GM19240 (cell line): Measurements from ENCODE around the gene SPG11.
"Not testable (repeated sequence)": the region's sequence is repeated elsewhere in the genome, so short reads cannot be mapped to it uniquely, and the experiment has no call there.

Source experiments
- DNase-seq: peaks from one replicate; pipeline ENCODE4 v3.0.0; 2011; ENCODE audit warnings: low spot score; ENCODE audit not compliant: insufficient read length

Gene SPG11

DNA sequence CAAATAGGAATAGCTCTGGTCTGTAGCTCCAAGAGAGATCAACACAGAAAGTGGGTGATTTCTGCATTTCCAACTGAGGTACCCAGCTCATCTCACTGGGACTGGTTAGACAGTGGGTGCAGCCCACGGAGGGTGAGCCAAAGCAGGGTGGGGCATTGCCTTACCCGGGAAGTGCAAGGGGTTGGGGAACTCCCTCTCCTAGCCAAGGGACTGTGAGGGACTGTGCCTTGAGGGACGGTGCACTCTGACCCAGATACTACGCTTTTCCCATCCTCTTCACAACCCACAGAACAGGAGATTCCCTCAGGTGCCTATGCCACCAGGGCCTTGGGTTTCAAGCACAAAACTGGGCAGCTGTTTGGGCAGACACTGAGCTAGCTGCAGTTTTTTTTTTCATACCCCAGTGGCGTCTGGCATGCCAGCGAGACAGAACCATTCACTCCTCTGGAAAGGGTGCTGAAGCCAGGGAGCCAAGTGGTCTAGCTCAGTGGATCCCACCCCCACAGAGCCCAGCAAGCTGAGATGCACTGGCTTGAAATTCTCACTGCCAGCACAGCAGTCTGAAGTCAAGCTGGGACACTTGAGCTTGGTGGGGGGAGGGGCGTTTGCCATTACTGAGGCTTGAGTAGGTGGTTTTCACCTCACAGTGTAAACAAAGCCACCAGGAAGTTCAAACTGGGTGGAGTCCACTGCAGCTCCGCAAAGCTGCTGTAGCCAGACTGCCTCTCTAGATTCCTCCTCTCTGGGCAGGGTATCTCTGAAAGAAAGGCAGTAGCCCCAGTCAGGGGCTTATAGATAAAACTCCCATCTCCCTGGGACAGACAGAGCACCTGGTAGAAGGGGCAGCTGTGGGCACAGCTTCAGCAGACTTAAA, 19.6 kb upstream of the SPG11 start:
- not testable (repeated sequence) for DNase-seq

DNA sequence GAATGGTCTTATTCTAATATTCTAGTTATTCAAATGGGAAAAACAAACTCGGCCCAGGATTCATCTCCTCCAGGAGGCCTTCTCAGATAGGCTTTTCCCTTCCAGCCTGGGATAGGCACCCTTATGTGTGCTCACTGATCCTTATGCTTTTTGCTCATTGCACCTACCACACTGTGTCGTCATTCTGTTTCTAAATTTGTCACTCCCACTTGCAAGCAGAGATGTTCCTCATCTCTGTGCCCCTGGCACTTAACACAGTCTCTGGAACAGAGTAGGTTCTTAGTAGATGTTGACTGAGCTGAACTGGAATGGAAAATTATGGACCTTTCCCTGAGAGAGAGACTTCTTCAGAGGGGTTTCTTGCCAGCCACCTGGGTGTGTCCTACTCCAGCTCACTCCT, 18.7 kb upstream of the SPG11 start:
- no peak for DNase-seq

DNA sequence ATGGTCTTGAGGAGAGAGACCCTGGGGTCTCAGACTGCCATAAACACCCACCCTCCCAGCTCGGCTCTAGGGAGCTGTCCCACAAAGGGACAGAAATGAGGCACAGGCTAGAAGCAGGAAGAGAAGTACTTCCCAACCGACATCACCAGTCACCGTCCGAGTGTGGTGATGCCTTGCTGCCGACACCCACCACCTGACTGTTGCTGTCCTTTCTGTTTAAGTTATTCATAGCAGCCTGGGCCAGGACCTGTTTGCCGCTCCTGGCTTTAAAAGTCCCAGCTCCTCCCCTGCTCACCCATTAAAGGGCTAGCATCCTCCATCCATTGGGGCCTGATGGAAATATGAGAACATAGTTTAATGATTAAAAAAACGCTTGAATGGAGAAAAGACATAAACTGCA, 13.2 kb upstream of the SPG11 start:
- DNase-seq = no peak

DNA sequence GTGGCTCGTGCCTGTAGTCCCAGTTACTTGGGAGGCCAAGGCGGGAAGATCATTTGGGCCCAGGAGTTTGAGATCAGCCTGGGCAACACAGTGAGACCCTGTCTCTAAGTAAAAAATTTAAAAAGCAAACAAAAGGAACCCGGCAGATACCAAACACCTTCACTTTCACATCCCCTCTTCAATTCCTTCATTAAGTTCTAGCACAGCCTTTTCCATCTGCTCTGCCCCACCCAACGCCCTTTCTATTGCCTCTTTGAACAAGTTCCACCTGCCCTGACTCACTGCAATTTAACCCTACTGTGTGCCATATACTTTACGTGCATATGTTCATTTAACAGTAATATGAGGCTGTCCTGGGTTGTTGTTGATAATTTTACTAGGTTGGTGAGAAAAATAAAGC, 12.4 kb upstream of the SPG11 start:
- no peak for DNase-seq

DNA sequence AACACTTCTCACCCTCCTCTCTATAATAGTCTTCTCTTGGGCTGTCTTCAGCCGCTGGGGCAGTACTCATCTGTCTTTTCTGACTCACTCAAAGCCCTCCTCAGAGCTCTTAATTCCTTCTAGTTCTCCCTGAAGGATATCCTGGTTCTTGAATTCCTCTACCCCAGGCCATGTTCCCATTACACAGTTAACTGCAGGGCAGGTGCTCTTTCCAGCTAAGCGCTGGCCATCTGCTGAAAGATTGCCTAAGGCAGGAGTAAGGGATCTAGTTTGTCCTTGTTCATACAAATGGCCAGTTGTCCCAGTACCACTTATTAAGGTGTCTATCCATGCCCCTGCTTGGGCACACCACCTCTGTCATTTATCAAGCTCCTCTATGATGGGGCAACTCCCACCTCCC, 10.2 kb upstream of the SPG11 start:
- no peak for DNase-seq

DNA sequence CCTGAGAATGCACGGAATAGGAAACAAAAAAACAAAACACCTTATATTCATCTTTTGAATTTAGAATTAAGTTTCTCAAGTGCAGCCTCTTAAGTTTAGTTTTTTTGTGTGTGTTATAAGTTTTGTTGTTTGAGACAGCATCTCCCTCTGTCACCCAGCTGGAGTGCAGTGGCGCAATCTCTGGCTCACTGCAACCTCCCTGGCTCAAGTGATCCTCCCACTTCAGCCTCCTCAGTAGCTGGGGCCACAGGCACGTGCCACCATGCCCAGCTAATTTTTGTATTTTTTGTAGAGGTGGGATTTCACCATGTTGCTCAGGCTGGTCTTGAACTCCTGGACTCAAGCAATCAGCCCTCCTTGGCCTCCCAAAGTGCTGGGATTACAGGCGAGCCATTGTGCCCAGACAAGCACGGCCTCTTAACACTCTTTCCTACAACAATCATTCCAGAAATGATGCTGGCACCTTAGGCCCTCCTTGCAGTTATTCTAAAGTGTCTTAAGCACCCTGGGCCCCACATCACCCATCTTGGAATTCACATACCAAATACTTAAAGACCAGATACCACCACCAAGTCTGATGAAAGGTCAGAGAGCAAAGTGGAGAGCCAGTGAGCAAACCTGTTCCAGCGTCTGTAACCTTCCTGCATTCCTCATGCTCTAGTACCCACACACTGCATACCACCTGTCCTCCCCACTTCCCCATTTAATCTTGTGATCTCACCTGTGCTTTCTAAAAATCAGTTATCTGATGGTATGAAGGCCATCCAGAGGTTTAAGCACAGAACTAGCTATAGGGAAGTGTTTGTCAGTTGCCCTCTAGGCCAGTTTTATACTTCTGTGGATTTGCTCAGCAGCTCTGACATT, 6.9 kb upstream of the SPG11 start:
- DNase-seq = no peak

DNA sequence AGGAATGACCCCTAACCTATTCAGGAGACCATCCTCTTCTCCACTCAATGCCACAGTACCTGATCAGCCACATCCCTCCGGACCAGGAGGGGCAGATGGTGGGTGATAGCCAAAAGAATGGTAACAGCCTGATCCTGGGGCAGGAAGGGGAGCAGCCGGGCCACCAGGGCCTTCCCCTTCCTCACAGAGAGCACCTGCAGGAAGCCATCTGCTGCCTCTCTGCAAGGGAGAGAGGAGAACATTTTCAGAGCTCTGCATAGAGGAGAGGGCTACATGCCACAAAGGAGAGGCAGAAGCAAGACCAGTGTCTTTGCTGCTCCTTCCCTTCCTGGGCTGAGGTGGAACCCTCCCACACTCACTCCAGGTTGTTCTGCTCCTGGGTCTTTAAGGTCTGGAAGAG, 5.5 kb upstream of the SPG11 start:
- no peak for DNase-seq

DNA sequence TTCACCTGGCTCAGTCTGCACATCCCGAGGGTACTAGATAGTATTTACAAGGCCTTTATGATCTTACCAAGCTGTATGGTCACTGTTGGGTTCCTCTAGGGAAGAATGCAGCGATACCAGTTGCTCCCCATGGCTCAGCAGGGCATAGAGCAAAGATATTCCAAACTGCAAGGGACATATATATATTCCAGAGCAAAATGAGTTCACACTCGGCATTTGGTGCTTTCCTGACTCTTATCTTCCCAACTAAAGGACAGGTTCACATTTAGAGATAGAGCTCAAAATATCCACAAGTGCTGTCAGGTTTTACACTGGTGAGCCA, 3.5 kb upstream of the SPG11 start:
- no peak for DNase-seq

DNA sequence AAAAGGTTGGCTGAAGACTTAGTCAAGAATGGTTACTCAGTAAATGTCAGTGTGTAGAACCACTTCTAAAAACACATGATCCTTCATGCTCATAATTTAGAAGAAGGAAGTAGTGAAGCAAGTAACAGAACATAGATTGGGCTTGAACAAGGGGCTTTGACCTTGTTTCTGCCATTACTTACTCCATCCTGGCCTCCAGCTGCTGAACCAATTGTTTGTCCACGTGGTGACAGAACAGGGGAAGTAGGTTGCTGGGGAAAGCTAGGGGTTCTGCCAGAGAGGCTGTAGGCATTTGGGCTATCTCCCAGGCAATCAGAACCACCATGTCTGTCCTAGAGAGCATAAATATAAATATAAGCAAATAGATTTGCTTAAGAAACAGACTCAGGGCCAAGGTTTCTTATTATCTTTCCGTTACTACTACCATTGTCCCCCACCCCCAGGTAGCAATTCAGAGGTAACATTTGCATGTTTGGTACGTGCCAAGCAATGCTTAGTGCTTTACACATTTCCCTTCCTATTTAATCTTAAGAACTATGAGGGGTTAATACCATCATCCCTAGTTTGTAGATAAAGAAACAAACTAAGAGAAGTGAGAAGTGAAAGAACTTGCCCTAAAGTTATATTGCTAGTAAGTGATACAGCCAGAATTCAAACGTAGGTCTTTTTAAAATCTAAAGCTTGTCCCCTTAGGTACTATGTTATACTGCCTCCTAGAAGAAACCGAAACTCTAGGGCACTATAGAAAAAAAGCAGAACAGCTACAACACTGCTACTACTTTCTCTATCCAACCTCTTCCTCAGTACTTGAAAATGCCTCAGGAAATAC, 3.0 kb upstream of the SPG11 start:
- no peak for DNase-seq

DNA sequence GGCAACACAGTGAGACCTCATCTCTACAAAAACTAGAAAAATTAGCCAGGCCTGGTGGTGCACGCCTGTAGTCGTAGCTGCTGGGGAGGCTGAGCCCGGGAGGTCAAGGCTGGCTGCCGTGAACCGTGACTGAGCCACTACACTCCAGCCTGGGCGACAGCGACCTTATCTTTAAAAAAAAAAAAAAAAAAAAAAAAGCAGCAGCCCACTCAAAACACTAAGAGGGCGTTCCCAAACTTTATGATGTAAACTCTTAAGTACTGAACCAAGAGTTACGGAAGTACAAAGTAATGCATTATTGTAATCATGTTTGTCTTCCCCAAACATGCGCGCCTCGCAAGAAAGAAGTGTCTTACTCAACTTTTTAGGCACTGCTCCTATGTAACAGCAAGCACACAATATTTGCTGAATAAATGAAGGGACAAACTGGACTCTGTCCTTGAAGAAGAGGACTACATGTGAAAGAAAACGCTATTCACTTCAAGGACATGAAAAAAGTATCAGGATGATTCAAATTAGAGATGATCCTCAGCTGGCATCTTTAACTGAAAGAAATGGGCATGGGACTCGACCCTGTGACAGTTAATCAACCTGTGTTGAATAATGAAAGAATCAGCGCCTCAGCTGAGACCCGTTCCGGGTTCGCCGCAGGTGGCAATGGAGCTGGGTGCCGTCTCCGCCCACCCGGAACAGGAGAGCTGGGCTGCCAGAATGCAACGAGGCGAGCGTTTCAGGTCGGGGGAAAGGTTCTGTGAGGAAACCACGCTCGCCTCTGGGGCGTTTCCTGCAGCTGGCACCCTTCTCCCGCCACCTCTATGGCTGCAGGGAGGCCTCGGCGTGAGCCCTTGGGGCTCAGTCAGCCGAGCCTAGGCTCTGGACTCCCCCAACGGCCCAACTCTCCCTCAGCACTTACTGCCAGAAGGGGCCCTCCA, 718 bp downstream of the SPG11 start:
- DNase-seq = no peak

DNA sequence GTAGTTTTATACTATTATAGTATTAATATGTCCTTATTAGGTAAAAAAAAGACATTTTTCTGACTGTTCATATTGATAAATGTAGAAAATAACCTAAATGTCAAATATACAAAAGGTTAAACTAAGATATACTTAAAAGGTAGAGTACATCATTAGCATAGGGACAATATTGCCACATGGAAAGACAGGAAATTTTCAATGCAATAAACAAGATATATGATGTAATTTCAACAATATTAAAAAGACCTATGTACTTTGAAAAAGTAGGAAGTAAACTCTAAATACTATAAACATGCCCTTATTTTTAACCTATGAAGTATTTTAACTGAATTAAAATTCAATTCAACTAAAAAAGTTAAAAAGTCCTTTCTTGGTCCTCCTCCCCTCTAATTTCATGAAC, 1.9 kb downstream of the SPG11 start:
- DNase-seq = no peak

DNA sequence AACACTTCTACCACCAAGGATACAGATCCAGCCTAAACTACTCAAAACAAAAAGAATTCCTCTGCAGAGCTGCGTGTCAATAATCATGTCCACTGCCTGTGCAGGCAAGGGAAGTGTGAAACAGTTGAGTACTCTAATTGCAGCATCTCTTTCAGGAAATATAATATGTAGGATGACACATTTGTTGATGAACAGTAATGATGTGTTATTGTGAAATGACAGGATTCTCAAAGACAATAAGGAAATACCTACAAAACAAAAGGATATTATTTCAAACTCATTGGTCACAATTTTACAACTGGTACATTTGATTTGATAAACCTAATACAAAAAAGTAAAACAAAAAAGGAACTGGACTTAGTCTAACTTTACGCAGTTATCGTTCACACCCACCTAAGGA, 4.4 kb downstream of the SPG11 start:
- no peak for DNase-seq

DNA sequence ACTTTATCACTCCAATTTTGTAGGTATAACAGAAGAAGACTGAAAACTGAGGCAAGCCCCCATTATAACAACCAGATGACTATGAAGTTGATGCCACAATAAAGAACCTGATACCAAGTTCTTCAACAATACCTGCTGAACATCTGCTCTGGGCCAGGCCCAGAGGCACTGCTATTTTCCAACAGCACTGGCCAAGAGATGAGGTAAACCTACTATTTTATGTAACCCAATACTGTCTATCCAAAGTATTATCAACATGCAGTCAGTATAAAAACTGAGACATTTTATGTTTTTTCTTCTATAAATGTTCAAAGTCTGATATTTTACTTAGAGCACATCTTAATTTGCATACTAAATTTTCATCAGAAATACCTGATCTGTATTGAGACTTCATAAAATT, 6.1 kb downstream of the SPG11 start:
- no peak for DNase-seq

DNA sequence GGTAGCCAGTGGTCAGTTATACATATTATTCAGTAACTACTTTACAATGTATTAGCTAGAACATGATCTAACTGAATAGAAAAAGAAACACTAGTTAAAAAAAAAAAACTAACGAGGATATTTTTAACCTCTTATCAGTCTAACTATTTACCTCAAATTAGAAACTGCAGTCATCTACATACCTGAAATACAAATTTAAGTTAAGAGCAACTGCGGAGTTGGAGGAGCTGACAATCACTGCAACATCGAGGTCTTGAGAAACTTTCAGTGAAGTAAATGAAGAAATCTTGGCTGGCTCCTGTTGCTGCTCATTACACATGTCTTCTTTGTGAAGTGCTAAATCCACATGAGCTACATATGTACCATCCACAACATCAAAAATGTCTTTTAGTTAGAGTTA, 6.5 kb downstream of the SPG11 start:
- DNase-seq = no peak

DNA sequence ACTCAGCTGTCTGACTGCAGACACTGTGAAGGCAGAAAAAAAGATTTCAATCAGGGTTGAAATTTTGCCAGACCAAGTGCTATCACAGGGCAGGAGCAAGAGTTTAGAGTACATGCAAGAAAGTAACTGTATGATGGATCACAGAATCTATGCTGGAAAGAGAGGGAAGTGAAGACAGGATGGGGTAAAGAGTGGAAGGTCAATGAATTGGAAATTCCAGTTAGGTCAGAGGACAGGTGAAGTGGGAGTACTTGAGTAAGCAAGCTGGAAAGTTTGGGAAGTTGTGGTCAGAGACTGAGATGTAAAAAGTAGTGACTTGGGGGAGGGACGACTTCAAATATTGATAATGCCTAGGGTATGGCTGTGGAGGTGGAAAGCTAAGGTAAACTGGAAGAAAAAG, 7.2 kb downstream of the SPG11 start:
- no peak for DNase-seq

DNA sequence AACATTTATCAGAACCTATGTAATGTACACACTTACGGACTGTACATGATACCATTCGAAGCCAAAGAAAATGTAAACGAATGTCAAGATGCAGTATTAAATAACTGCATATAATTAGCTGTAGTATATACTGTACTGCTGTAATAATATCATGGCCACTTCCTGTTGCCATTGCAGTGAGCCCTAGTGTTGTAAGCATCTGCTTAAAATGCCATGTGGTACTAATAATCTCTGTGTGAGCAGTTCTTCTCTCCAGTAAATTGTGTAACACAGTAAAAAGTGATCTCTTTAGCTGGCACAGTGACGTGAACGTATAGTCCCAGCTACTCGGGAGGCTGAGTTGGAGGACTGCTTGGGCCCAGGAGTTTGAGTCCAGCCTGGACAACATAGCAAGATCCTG, 8.6 kb downstream of the SPG11 start:
- no peak for DNase-seq

DNA sequence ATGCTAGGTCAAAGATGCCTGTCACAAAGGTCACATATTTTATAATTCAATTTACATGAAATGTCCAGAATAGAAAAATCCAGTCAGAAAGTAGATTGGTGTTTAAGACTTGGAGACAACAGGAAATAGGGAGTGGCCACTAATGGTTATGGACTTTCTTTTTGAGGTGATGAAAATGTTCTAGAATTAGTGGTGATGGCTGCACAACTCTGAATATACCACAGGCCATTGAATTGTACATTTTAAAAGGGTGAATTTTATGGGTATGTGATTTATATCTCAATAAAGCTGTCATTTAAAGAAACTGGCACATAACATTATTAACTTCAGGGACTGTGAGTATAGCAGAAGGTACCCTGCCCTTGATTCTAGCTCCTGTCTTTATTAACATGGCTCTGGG, 15.8 kb downstream of the SPG11 start:
- DNase-seq = no peak

DNA sequence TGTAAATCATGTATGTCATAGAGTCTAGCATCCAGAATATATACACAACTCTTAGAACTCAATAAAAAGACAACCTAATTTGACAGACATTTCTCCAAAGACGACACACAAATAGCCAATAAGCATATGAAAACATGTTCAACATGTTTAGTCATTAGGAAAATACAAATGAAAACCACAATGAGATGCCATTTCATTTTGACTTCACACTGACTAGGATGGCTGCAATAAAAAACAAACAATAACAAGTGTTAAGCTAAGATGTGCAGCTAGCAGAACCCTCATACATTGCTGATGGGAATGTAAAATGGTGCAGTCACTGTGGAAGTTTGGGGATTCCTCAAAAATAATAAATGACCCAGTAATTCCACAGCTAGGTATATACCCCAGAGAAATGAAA, 16.4 kb downstream of the SPG11 start:
- no peak for DNase-seq

DNA sequence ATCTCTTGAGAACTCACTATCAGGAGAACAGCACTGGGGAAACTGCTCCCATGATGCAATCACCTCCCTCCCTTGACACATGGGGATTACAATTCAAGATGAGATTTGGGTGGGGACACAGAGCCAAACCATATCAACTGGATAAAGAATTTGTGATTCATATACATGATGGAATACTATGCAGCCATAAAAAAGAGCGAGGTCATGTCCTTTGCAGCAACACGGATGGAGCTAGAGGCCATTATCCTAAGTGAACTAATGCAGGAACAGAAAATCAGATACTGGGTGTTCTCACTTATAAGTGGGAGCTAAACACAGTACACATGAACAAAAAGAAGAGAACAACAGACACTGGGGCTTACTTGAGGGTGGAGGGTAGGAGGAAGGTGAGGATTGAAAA, 17.0 kb downstream of the SPG11 start:
- no peak for DNase-seq

DNA sequence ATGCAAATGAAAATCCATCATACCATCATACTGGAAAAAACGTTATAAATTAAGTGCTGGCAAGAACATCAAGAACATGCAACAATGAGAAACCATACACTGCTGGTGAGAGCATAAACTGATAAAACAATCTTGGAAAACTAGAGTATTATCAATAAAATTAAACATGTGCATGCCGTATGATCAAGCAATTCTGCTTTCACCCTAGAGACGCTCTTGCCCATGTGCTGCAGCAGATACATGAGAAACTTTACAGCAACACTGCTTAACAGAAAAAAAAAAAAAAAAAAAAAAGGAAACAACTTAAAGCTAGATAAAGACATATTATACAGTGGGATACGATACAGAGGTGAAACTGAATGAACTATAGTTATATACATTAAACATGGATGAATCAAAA, 21.8 kb downstream of the SPG11 start:
- DNase-seq = no peak

DNA sequence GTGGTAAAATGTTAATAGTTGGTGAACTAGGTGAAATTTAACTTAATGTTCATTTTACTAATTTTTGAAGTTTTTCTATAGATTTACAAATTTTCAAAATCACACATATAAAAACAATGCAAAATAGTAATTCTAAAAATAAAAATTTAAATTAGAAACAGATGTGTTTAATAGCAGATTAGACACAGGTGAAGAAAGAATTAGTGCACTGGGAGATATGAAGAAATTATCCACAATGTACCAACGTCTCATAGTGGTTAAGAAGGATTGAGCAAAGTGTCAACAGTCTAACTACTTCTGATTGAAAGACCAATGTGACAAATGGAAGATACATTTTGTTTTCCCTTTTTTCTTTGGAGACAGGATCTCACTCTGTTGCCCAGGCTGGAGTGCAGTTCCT, 26.5 kb downstream of the SPG11 start:
- DNase-seq = no peak
